Adrenal gland (tissue), 12 donors: ENCODE results near the gene TBL1XR1. TPM values are rescaled to one million over a fixed set of nuclear protein-coding genes. Genes with fewer than 3 reads are reported as not detected.
"Not testable (repeated sequence)": the region's sequence is repeated elsewhere in the genome, so short reads cannot be mapped to it uniquely, and the experiment has no call there.

Experiments
- DNase-seq, 7 donors: peaks; one replicate each; pipeline ENCODE4 v3.0.0-alpha.2; 2019 to 2020
- H3K27ac ChIP-seq, 5 donors: fragments of 200-600 bp; sonication (generic) in 4 of 5; 1 replicate in 3 of 5; 2 replicates in 2 of 5; pipeline versions ENCODE4 v1.5.1 to v1.8.0; 2016 to 2020; ENCODE audit warnings: mild to moderate bottlenecking in 1 of 5
- H3K27me3 ChIP-seq: fragments of 200-600 bp; 2 replicates; pipeline ENCODE4 v1.8.0; 2021
- H3K36me3 ChIP-seq, 2 donors: fragments of 200-600 bp; replicated peaks in 1 of 2; 1 replicate in 1 of 2; 2 replicates in 1 of 2; pipeline versions ENCODE4 v1.5.1 to v1.8.0; 2018 to 2022
- H3K4me1 ChIP-seq, 2 donors: fragments of 200-600 bp; replicated peaks in 1 of 2; 1 replicate in 1 of 2; 2 replicates in 1 of 2; pipeline versions ENCODE4 v1.5.1 to v1.8.0; 2018 to 2021
- H3K4me3 ChIP-seq, 4 donors: fragments of 200-600 bp; sonication (generic) in 3 of 4; one replicate each; pipeline ENCODE4 v1.5.1; 2016 to 2018
- H3K9me3 ChIP-seq, 3 donors: fragments of 200-600 bp; sonication (generic) in 1 of 3; replicated peaks in 1 of 3; 1 replicate in 2 of 3; 2 replicates in 1 of 3; pipeline versions ENCODE4 v1.5.1 to v1.8.0; 2016 to 2021
- CTCF ChIP-seq, 6 experiments: fragments of 450-650 bp in 4 of 6; fragments of 200-600 bp in 2 of 6; sonication (generic) in 1 of 6; IDR thresholded peaks; 1 replicate in 5 of 6; 2 replicates in 1 of 6; pipeline versions ENCODE4 v1.5.1 to v1.8.0; 2016 to 2021; ENCODE audit warnings: antibody characterized with exemption in 6 of 6, mild to moderate bottlenecking in 2 of 6, moderate library complexity in 1 of 6
- POLR2A ChIP-seq, 2 donors: fragments of 450-650 bp; IDR thresholded peaks; one replicate each; pipeline ENCODE4 v1.6.1; 2017; ENCODE audit warnings: antibody characterized with exemption in 2 of 2, mild to moderate bottlenecking in 2 of 2, moderate library complexity in 1 of 2
- WGBS, 4 donors: extraction: QIAGEN DNeasy Blood & Tissue Kit in 2 of 4; methylation state at CpG; one replicate each; pipeline versions ENCODE4 v1.1.5 to v1.1.7; 2013 to 2017; 5-methylcytosine and 5-hydroxymethylcytosine counted together
- intact Hi-C, 2 donors: fragments of 100-400 bp; cut with DNase I; formaldehyde crosslinking; loops; one replicate each; pipeline versions ENCODE4 v1.14.1 to v1.15.0; 2022 to 2023
- polyA plus RNA-seq, 3 donors: library from polyadenylated mRNA; stranded (reverse); fragments of 200-250 nt in 2 of 3; fragments of 350-450 nt in 1 of 3; fragmentation: Illumina TruSeq in 1 of 3; extraction: RNeasy Lipid Tissue Mini Kit (QIAGEN cat#74804) in 1 of 3; gene quantifications; one replicate each; pipeline ENCODE4 v1.2.3, GENCODE V29; 2013 to 2014
- total RNA-seq, 9 donors: library from RNA; depleted of rRNA in 4 of 9; stranded (reverse); fragments of >200 nt in 4 of 9; fragments of 120-200 nt in 1 of 9; fragmentation: NEBNext Ultra II Directional in 1 of 9; extraction: Animal tissue kit (Norgen Biotek cat#: 25700) in 1 of 9; gene quantifications; one replicate each; pipeline versions ENCODE4 v1.1.0 to v1.2.4, GENCODE V29; 2013 to 2023
- donor health status: healthy with polysubstance abuse.
- donor health status: Bipolar disorder and iron deficiency.
- donor health status: DM: yes; HTN: yes; CAD: no.
- donor health status: DM: no; HTN: no; CAD: no.
- donor health status: DM: no; HTN: no; CAD: no.
- donor health status: DM: yes; HTN: yes; CAD: no.

Gene TBL1XR1
- total and polyA plus RNA-seq, 12 donors = 17.5 to 258 (median 93.6) TPM

GRCh38 chr3:177203689-177204395 is 6.6 kb upstream of the TBL1XR1 start:
- Histone ChIP-seq H3K36me3 (no peaks in the 10 kb centered on the region), H3K9me3 (no peaks in the 10 kb centered on the region), H3K27me3 (no peaks in the 10 kb centered on the region), H3K4me3 (no peak overlapping the region), H3K4me1 (peaks cover 0 to 4% of the 10 kb centered on the region in 2 donors), H3K27ac (no peak overlapping the region)
- DNase-seq = peak in 1 of 7 donors; percentile 38
- 95 to 98% (median 97%) methylated on average over 10 to 43 of the region's 43 CpGs for WGBS, 4 donors
- TF ChIP-seq CTCF (IDR thresholded peaks at IDR 0.05) (no peak), POLR2A (IDR thresholded peaks at IDR 0.05) (no peak)
- intact Hi-C loops = loop anchor here in 1 of 2 donors (10.0 kb wide), 1 partner anchor 121 kb away; no protein-coding TSS in a partner anchor

- 91 to 100% (median 95%) methylated on average over 3 to 4 of the region's 4 CpGs for WGBS, 4 donors
- H3K36me3 ChIP-seq, H3K27me3 ChIP-seq, H3K9me3 ChIP-seq, H3K4me3 ChIP-seq, DNase-seq, H3K27ac ChIP-seq: not testable (repeated sequence)
- intact Hi-C loops = loop anchor here in 1 of 2 donors (10.0 kb wide), 1 partner anchor 122 kb away; no protein-coding TSS in a partner anchor
- H3K4me1 ChIP-seq = peaks cover 5 to 12% of the 10 kb centered on the region in 2 donors
Measured at GRCh38 chr3:177203016-177203415, 5.7 kb upstream of the TBL1XR1 start.

- WGBS, 4 donors = 78 to 86% (median 80%) methylated on average over 8 of the region's 8 CpGs
- TF ChIP-seq CTCF (IDR thresholded peaks at IDR 0.05) = no peak
- no peaks in the 10 kb centered on the region for H3K9me3 ChIP-seq
- no peak overlapping the region for H3K27ac ChIP-seq
- no peaks in the 10 kb centered on the region for H3K27me3 ChIP-seq
- no peak overlapping the region for H3K4me3 ChIP-seq
- no peaks in the 10 kb centered on the region for H3K36me3 ChIP-seq
- DNase-seq = no peak
- peaks cover 7 to 14% of the 10 kb centered on the region in 2 donors for H3K4me1 ChIP-seq
- intact Hi-C loops = loop anchor here in 1 of 2 donors (10.0 kb wide), 1 partner anchor 123 kb away; no protein-coding TSS in a partner anchor
Measured at GRCh38 chr3:177201700-177202397, 4.6 kb upstream of the TBL1XR1 start.

- intact Hi-C loops = loop anchor here (5.0 to 10.0 kb wide), 2 partner anchors 144 to 158 kb away; no protein-coding TSS in a partner anchor
- no peak overlapping the region for H3K4me3 ChIP-seq
- H3K4me1 ChIP-seq = peaks cover 9 to 23% of the 10 kb centered on the region in 2 donors
- H3K27me3 ChIP-seq = no peaks in the 10 kb centered on the region
- no peak for DNase-seq
- no peaks in the 10 kb centered on the region for H3K9me3 ChIP-seq
- TF ChIP-seq POLR2A (IDR thresholded peaks at IDR 0.05) (no peak), CTCF (IDR thresholded peaks at IDR 0.05) (no peak)
- no peaks in the 10 kb centered on the region for H3K36me3 ChIP-seq
- WGBS, 4 donors = 83 to 91% (median 87%) methylated on average over 6 of the region's 6 CpGs
- peak overlapping the region in 1 of 5 donors; percentile 39 for H3K27ac ChIP-seq
Measured at GRCh38 chr3:177199206-177199760, 2.0 kb upstream of the TBL1XR1 start.
